Mesendoderm (in vitro differentiated cells): ENCODE results near the gene SETD6.
A peak's percentile ranks its signal among the peaks of the same experiment; 100 is the strongest.

Source experiments
- DNase-seq: peaks from one replicate; pipeline ENCODE4 v3.0.0; 2013
- H2AK5ac ChIP-seq: 2 replicates; pipeline ENCODE4 v1.6.1; 2013; ENCODE audit warnings: low read length, inconsistent platforms
- H2BK120ac ChIP-seq: 2 replicates; pipeline ENCODE4 v1.6.1; 2013; ENCODE audit warnings: low read depth, mild to moderate bottlenecking, low read length, moderate library complexity, mixed read lengths
- H2BK15ac ChIP-seq: replicated peaks from 2 replicates; pipeline ENCODE4 v1.6.1; 2013; ENCODE audit warnings: low read depth, mild to moderate bottlenecking, moderate library complexity
- H2BK5ac ChIP-seq: 2 replicates; pipeline ENCODE4 v1.6.1; 2013; ENCODE audit warnings: low read length, inconsistent platforms
- H3K18ac ChIP-seq: 2 replicates; pipeline ENCODE4 v1.6.1; 2013; ENCODE audit warnings: mild to moderate bottlenecking, low read length, mixed read lengths
- H3K23ac ChIP-seq: one replicate; pipeline ENCODE4 v1.6.1; 2013; ENCODE audit warnings: low read length
- H3K27ac ChIP-seq: 2 replicates; pipeline ENCODE4 v1.5.1; 2013; ENCODE audit warnings: low read depth, mild to moderate bottlenecking, inconsistent platforms, low read length, moderate library complexity
- H3K27me3 ChIP-seq: 2 replicates; pipeline ENCODE4 v1.6.1; 2013; ENCODE audit warnings: low read length, control low read depth, mild to moderate bottlenecking, inconsistent platforms; ENCODE audit not compliant: insufficient read depth, poor library complexity
- H3K36me3 ChIP-seq: 2 replicates; pipeline ENCODE4 v1.6.1; 2013; ENCODE audit warnings: low read length, inconsistent platforms; ENCODE audit not compliant: control insufficient read depth, insufficient read depth
- H3K4ac ChIP-seq: one replicate; pipeline ENCODE4 v1.6.1; 2013; ENCODE audit warnings: low read depth, mild to moderate bottlenecking, low read length, moderate library complexity
- H3K4me1 ChIP-seq: 2 replicates; pipeline ENCODE4 v1.6.1; 2013; ENCODE audit warnings: low read depth, low read length, inconsistent platforms; ENCODE audit not compliant: control insufficient read depth
- H3K4me2 ChIP-seq: 2 replicates; pipeline ENCODE4 v1.6.1; 2013; ENCODE audit warnings: low read length
- H3K4me3 ChIP-seq: 2 replicates; pipeline ENCODE4 v1.5.1; 2013; ENCODE audit warnings: mild to moderate bottlenecking, low read length
- H3K56ac ChIP-seq: one replicate; pipeline ENCODE4 v1.6.1; 2013; ENCODE audit warnings: low read length
- H3K79me1 ChIP-seq: 2 replicates; pipeline ENCODE4 v1.6.1; 2013; ENCODE audit warnings: low read length, inconsistent platforms
- H3K79me2 ChIP-seq: 2 replicates; pipeline ENCODE4 v1.6.1; 2013; ENCODE audit warnings: mild to moderate bottlenecking, low read length; ENCODE audit not compliant: control insufficient read depth, insufficient read depth
- H3K9ac ChIP-seq: 2 replicates; pipeline ENCODE4 v1.6.1; 2013; ENCODE audit warnings: low read length, inconsistent platforms
- H4K5ac ChIP-seq: one replicate; pipeline ENCODE4 v1.6.1; 2013; ENCODE audit warnings: low read length
- H4K8ac ChIP-seq: one replicate; pipeline ENCODE4 v1.6.1; 2013; ENCODE audit warnings: low read depth, mild to moderate bottlenecking, control low read depth, low read length, moderate library complexity
- WGBS: extraction: QIAGEN DNeasy Blood & Tissue Kit; methylation state at CpG from one replicate; pipeline ENCODE4 v1.1.7; 2013; ENCODE audit warnings: low lambda C conversion rate, missing lambda C conversion rate; ENCODE audit not compliant: insufficient coverage; ENCODE audit errors: extremely low coverage; 5-methylcytosine and 5-hydroxymethylcytosine counted together

Gene SETD6

GRCh38 chr16:58537124-58537906 is 22.0 kb downstream of the SETD6 start:
- Histone ChIP-seq H3K4ac (no peak overlapping the region), H3K9ac (no peak overlapping the region), H3K56ac (no peak overlapping the region), H2BK120ac (no peak overlapping the region), H3K79me2 (no peaks in the 10 kb centered on the region), H3K23ac (no peak overlapping the region), H3K27me3 (no peaks in the 10 kb centered on the region), H3K27ac (no peak overlapping the region), H2AK5ac (no peak overlapping the region), H3K36me3 (peaks cover 24% of the 10 kb centered on the region), H3K79me1 (peaks cover 1% of the 10 kb centered on the region), H3K4me3 (no peak overlapping the region), H2BK5ac (no peak overlapping the region), H3K18ac (no peak overlapping the region), H3K4me1 (no peaks in the 10 kb centered on the region), H2BK15ac (no peak overlapping the region), H4K5ac (no peak overlapping the region), H4K8ac (no peak overlapping the region), H3K4me2 (no peak overlapping the region)
- no peak for DNase-seq
- no CpG with 5 or more reads among the region's 10 CpGs for WGBS

GRCh38 chr16:58541711-58542110 is 26.4 kb downstream of the SETD6 start:
- no peaks in the 10 kb centered on the region for H3K4me1 ChIP-seq
- H3K27me3 ChIP-seq = no peaks in the 10 kb centered on the region
- H2BK15ac ChIP-seq = no peak overlapping the region
- H3K4me2 ChIP-seq = no peak overlapping the region
- no peak overlapping the region for H2AK5ac ChIP-seq
- no peak overlapping the region for H3K18ac ChIP-seq
- H3K4ac ChIP-seq = no peak overlapping the region
- no peak overlapping the region for H3K4me3 ChIP-seq
- no peak overlapping the region for H4K5ac ChIP-seq
- H3K79me1 ChIP-seq = peaks cover 2% of the 10 kb centered on the region
- H3K9ac ChIP-seq = no peak overlapping the region
- H2BK5ac ChIP-seq = no peak overlapping the region
- H3K23ac ChIP-seq = no peak overlapping the region
- no peak overlapping the region for H3K27ac ChIP-seq
- no peak for DNase-seq
- H2BK120ac ChIP-seq = no peak overlapping the region
- no CpG with 5 or more reads among the region's 2 CpGs for WGBS
- peaks cover 25% of the 10 kb centered on the region for H3K36me3 ChIP-seq
- H3K79me2 ChIP-seq = no peaks in the 10 kb centered on the region
- no peak overlapping the region for H3K56ac ChIP-seq
- no peak overlapping the region for H4K8ac ChIP-seq

- peaks cover 20% of the 10 kb centered on the region for H3K36me3 ChIP-seq
- no peak overlapping the region for H2BK120ac ChIP-seq
- no peak overlapping the region for H4K8ac ChIP-seq
- no peak overlapping the region for H3K9ac ChIP-seq
- H3K18ac ChIP-seq = no peak overlapping the region
- no peak for DNase-seq
- H2AK5ac ChIP-seq = no peak overlapping the region
- no peaks in the 10 kb centered on the region for H3K27me3 ChIP-seq
- no peak overlapping the region for H3K23ac ChIP-seq
- no peak overlapping the region for H3K56ac ChIP-seq
- no CpG with 5 or more reads among the region's 1 CpG for WGBS
- H3K79me1 ChIP-seq = peaks cover 2% of the 10 kb centered on the region
- H3K4ac ChIP-seq = no peak overlapping the region
- H2BK15ac ChIP-seq = no peak overlapping the region
- no peak overlapping the region for H4K5ac ChIP-seq
- H3K4me3 ChIP-seq = no peak overlapping the region
- no peak overlapping the region for H3K4me2 ChIP-seq
- no peaks in the 10 kb centered on the region for H3K4me1 ChIP-seq
- no peak overlapping the region for H2BK5ac ChIP-seq
- H3K27ac ChIP-seq = no peak overlapping the region
- H3K79me2 ChIP-seq = no peaks in the 10 kb centered on the region
Measured at GRCh38 chr16:58542291-58542690, 27.0 kb downstream of the SETD6 start.

- H3K18ac ChIP-seq = no peak overlapping the region
- H4K8ac ChIP-seq = no peak overlapping the region
- no peak overlapping the region for H4K5ac ChIP-seq
- H2BK15ac ChIP-seq = no peak overlapping the region
- H3K4me2 ChIP-seq = no peak overlapping the region
- H3K36me3 ChIP-seq = peaks cover 14% of the 10 kb centered on the region
- no peak overlapping the region for H3K4ac ChIP-seq
- no peaks in the 10 kb centered on the region for H3K4me1 ChIP-seq
- no peak for DNase-seq
- H3K56ac ChIP-seq = no peak overlapping the region
- H2BK120ac ChIP-seq = no peak overlapping the region
- peaks cover 2% of the 10 kb centered on the region for H3K79me1 ChIP-seq
- H2AK5ac ChIP-seq = no peak overlapping the region
- no peak overlapping the region for H3K23ac ChIP-seq
- WGBS = no CpG with 5 or more reads among the region's 8 CpGs
- H3K27me3 ChIP-seq = no peaks in the 10 kb centered on the region
- H3K79me2 ChIP-seq = no peaks in the 10 kb centered on the region
- H3K4me3 ChIP-seq = no peak overlapping the region
- H2BK5ac ChIP-seq = no peak overlapping the region
- H3K9ac ChIP-seq = no peak overlapping the region
- no peak overlapping the region for H3K27ac ChIP-seq
Measured at GRCh38 chr16:58543685-58544084, 28.4 kb downstream of the SETD6 start.

- Histone ChIP-seq H3K23ac (no peak overlapping the region), H4K8ac (no peak overlapping the region), H3K4me3 (no peak overlapping the region), H3K27me3 (no peaks in the 10 kb centered on the region), H2BK15ac (no peak overlapping the region), H2AK5ac (no peak overlapping the region), H3K4ac (no peak overlapping the region), H3K4me1 (no peaks in the 10 kb centered on the region), H4K5ac (no peak overlapping the region), H2BK120ac (no peak overlapping the region), H3K56ac (no peak overlapping the region), H3K9ac (no peak overlapping the region), H2BK5ac (no peak overlapping the region), H3K4me2 (no peak overlapping the region), H3K36me3 (peaks cover 15% of the 10 kb centered on the region), H3K18ac (no peak overlapping the region), H3K27ac (no peak overlapping the region), H3K79me2 (no peaks in the 10 kb centered on the region), H3K79me1 (peaks cover 3% of the 10 kb centered on the region)
- no peak for DNase-seq
- no CpG with 5 or more reads among the region's 2 CpGs for WGBS
Measured at GRCh38 chr16:58548378-58548777, 33.1 kb downstream of the SETD6 start.

- WGBS = no CpG with 5 or more reads among the region's 3 CpGs
- no peaks in the 10 kb centered on the region for H3K27me3 ChIP-seq
- no peak overlapping the region for H3K4ac ChIP-seq
- no peak overlapping the region for H2AK5ac ChIP-seq
- H3K18ac ChIP-seq = no peak overlapping the region
- no peak overlapping the region for H3K4me3 ChIP-seq
- no peaks in the 10 kb centered on the region for H3K4me1 ChIP-seq
- no peak overlapping the region for H3K4me2 ChIP-seq
- peaks cover 2% of the 10 kb centered on the region for H3K79me1 ChIP-seq
- no peak overlapping the region for H3K27ac ChIP-seq
- H3K9ac ChIP-seq = no peak overlapping the region
- no peak overlapping the region for H4K8ac ChIP-seq
- no peaks in the 10 kb centered on the region for H3K79me2 ChIP-seq
- no peak overlapping the region for H2BK15ac ChIP-seq
- H4K5ac ChIP-seq = no peak overlapping the region
- no peak overlapping the region for H2BK5ac ChIP-seq
- H3K23ac ChIP-seq = no peak overlapping the region
- H3K56ac ChIP-seq = no peak overlapping the region
- H2BK120ac ChIP-seq = no peak overlapping the region
- peaks cover 6% of the 10 kb centered on the region for H3K36me3 ChIP-seq
- peak; percentile 49 for DNase-seq
Measured at GRCh38 chr16:58551496-58551895, 36.2 kb downstream of the SETD6 start.
